ENCODE measurements around the gene KIF26B. TPM values are rescaled to one million over a fixed set of nuclear protein-coding genes. Genes with fewer than 3 reads are reported as not detected.

The KIF26B gene
- total RNA-seq, 6 experiments from 2014 or later, result 0.31 to 0.55 (median 0.35) TPM

DNA sequence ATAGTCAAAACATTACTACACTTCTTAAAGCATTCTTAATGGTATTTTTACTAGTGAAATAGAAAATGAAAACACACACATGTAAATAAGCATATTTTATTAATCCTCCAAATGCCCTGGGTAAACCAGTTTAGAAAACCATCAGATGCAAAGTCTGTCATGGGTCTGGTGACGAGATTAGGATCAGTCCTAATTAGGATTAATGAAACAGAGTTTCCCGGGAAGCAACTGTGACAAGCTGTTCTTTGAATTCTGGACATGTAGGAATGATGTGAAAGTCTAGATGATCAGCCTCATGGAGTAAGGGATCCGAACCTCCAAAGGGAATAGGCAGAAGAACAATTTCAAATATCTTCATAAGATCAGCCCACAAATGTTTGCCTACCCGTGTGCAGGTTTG, 250.2 kb downstream of the KIF26B start:
- ATAC-seq, result no peak
- Histone ChIP-seq H3K4me1 (no peaks in the 10 kb centered on the region), H3K36me3 (no peaks in the 10 kb centered on the region), H3K4me3 (no peak overlapping the region), H3K27me3 (no peaks in the 10 kb centered on the region), H3K27ac (no peak overlapping the region), H3K9me3 (no peaks in the 10 kb centered on the region)
- DNase-seq, result no peak
- TF ChIP-seq, protein P1, sequence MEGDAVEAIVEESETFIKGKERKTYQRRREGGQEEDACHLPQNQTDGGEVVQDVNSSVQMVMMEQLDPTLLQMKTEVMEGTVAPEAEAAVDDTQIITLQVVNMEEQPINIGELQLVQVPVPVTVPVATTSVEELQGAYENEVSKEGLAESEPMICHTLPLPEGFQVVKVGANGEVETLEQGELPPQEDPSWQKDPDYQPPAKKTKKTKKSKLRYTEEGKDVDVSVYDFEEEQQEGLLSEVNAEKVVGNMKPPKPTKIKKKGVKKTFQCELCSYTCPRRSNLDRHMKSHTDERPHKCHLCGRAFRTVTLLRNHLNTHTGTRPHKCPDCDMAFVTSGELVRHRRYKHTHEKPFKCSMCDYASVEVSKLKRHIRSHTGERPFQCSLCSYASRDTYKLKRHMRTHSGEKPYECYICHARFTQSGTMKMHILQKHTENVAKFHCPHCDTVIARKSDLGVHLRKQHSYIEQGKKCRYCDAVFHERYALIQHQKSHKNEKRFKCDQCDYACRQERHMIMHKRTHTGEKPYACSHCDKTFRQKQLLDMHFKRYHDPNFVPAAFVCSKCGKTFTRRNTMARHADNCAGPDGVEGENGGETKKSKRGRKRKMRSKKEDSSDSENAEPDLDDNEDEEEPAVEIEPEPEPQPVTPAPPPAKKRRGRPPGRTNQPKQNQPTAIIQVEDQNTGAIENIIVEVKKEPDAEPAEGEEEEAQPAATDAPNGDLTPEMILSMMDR (IDR thresholded peaks at IDR 0.05), result no peak
- no peak for TF ChIP-seq POLR2A (IDR thresholded peaks at IDR 0.05)
- WGBS (ENCODE audit: insufficient coverage, low coverage, low lambda C conversion rate, missing lambda C conversion rate), result 71% methylated on average over 4 of the region's 4 CpGs
- intact Hi-C loops (cut with DNase I), result no loop called here

GRCh38 chr1:245406426-245406825, 251.6 kb downstream of the KIF26B start:
- ATAC-seq (no peak), DNase-seq (no peak)
- 94% methylated on average over 2 of the region's 2 CpGs for WGBS (ENCODE audit: insufficient coverage, low coverage, low lambda C conversion rate, missing lambda C conversion rate)
- Histone ChIP-seq H3K4me3 (no peak overlapping the region), H3K27me3 (no peaks in the 10 kb centered on the region), H3K4me1 (no peaks in the 10 kb centered on the region), H3K36me3 (no peaks in the 10 kb centered on the region), H3K9me3 (no peaks in the 10 kb centered on the region), H3K27ac (no peak overlapping the region)
- TF ChIP-seq, protein P1 (IDR thresholded peaks at IDR 0.05), result no peak
- TF ChIP-seq POLR2A (IDR thresholded peaks at IDR 0.05), result no peak
- intact Hi-C loops (cut with DNase I), result no loop called here

GRCh38 chr1:245407983-245408382, 253.2 kb downstream of the KIF26B start:
- DNase-seq (no peak), ATAC-seq (no peak)
- WGBS (ENCODE audit: insufficient coverage, low coverage, low lambda C conversion rate, missing lambda C conversion rate), result 93% methylated on average over 1 of the region's 2 CpGs
- no peaks in the 10 kb centered on the region for H3K36me3 ChIP-seq
- H3K27me3 ChIP-seq, result no peaks in the 10 kb centered on the region
- intact Hi-C loops (cut with DNase I), result no loop called here
- no peaks in the 10 kb centered on the region for H3K4me1 ChIP-seq
- H3K4me3 ChIP-seq, result no peak overlapping the region
- TF ChIP-seq, protein P1 (IDR thresholded peaks at IDR 0.05), result no peak
- no peak overlapping the region for H3K27ac ChIP-seq
- no peaks in the 10 kb centered on the region for H3K9me3 ChIP-seq

DNA sequence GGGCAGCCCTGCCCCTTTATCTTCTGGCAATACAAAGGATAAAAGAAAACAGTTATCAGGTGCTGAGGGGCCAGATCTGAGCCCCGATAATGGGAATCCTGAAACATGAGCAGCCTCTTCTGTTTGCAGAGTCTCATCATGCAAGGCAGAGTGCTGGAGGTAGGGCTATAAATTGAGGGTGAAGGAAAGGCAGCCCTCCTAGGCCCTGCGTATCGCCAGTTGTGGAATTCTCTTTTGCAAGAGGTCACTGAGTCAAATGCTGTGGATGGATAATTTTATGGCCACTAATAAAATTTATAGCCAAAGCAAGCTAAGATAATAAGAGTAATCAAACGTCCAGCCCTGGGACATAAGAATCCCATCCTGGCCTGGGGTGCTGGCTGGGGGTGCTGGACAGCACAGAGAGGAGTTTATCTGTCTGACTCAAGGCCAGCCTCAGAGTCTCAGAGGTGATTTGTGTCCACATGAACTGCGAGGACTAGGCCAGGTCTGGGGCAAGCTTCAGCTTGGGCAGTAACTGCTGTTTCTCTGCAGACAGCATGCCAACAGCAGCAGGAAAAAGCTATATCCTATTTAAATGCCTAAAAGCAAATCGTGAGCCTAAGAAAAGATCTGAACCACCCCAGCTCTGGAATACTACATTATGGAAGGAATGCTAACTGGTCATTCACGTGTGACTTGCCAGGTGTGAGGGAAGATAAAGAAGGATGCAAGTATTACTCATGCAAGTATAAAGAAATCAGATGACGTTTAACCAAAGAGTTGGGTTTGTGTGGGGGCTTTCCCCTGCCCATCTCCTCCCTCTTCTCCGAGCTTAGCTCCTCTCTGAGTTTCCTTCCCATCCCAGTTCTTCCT, 254.8 kb downstream of the KIF26B start:
- DNase-seq (no peak), ATAC-seq (no peak)
- Histone ChIP-seq H3K4me1 (no peaks in the 10 kb centered on the region), H3K27me3 (no peaks in the 10 kb centered on the region), H3K36me3 (no peaks in the 10 kb centered on the region), H3K4me3 (no peak overlapping the region), H3K9me3 (no peaks in the 10 kb centered on the region), H3K27ac (no peak overlapping the region)
- WGBS (ENCODE audit: insufficient coverage, low coverage, low lambda C conversion rate, missing lambda C conversion rate), result 69% methylated on average over 7 of the region's 9 CpGs
- TF ChIP-seq POLR2A (IDR thresholded peaks at IDR 0.05), result no peak
- TF ChIP-seq, protein P1 (IDR thresholded peaks at IDR 0.05), result no peak
- intact Hi-C loops (cut with DNase I), result no loop called here
